Karpas-422 (cell line): Measurements from ENCODE around the gene CCIN. TPM values are rescaled to one million over a fixed set of nuclear protein-coding genes. Genes with fewer than 3 reads are reported as not detected.

Experiments
- DNase-seq: peaks from one replicate; pipeline ENCODE4 v3.0.0-alpha.2; 2015
- H2AFZ ChIP-seq: fragments of 200-600 bp; sonication (generic); 2 replicates; pipeline ENCODE4 v1.6.1; 2014; ENCODE audit warnings: antibody characterized with exemption, low read length, mixed read lengths
- H3K27ac ChIP-seq: fragments of 200-600 bp; sonication (generic); 2 replicates; pipeline ENCODE4 v1.5.1; 2014; ENCODE audit warnings: mild to moderate bottlenecking, low read length, moderate library complexity
- H3K27me3 ChIP-seq: fragments of 200-600 bp; sonication (generic); 2 replicates; pipeline ENCODE4 v1.6.1; 2014; ENCODE audit warnings: low read length, mixed read lengths
- H3K36me3 ChIP-seq: fragments of 200-600 bp; sonication (generic); 2 replicates; pipeline ENCODE4 v1.6.1; 2014; ENCODE audit warnings: low read length, mixed read lengths; ENCODE audit not compliant: insufficient read depth
- H3K4me1 ChIP-seq: fragments of 200-600 bp; sonication (generic); 2 replicates; pipeline ENCODE4 v1.6.1; 2014; ENCODE audit warnings: mild to moderate bottlenecking, low read length, mixed read lengths
- H3K4me2 ChIP-seq: fragments of 200-600 bp; sonication (generic); 2 replicates; pipeline ENCODE4 v1.6.1; 2014; ENCODE audit warnings: low read length, low read depth, mild to moderate bottlenecking; ENCODE audit not compliant: poor library complexity, severe bottlenecking
- H3K4me3 ChIP-seq: fragments of 200-600 bp; sonication (generic); 2 replicates; pipeline ENCODE4 v1.5.1; 2014; ENCODE audit warnings: mild to moderate bottlenecking, antibody characterized with exemption, low read length, mixed read lengths
- H3K79me2 ChIP-seq: fragments of 200-600 bp; sonication (generic); 2 replicates; pipeline ENCODE4 v1.6.1; 2014; ENCODE audit warnings: mild to moderate bottlenecking, low read length, mixed read lengths
- H3K9ac ChIP-seq: fragments of 200-600 bp; sonication (generic); 2 replicates; pipeline ENCODE4 v1.6.0; 2014; ENCODE audit warnings: low read length
- H3K9me2 ChIP-seq: fragments of 200-600 bp; sonication (generic), shearing (Covaris generic); replicated peaks from 2 replicates; pipeline ENCODE4 v1.6.0; 2014; ENCODE audit warnings: mild to moderate bottlenecking, low read length, moderate library complexity; ENCODE audit not compliant: insufficient read depth
- H3K9me3 ChIP-seq: fragments of 300-700, 200-600 bp; sonication (generic); 2 replicates; pipeline ENCODE4 v1.6.1; 2014; ENCODE audit warnings: low read length, mixed read lengths
- H4K20me1 ChIP-seq: fragments of 200-600 bp; sonication (generic); 2 replicates; pipeline ENCODE4 v1.6.1; 2014; ENCODE audit warnings: mild to moderate bottlenecking, antibody characterized with exemption, low read length, low read depth; ENCODE audit not compliant: insufficient read depth
- total RNA-seq: library from RNA; depleted of rRNA; stranded (reverse); fragments of >200 nt; shearing (Covaris generic); gene quantifications from 2 replicates; pipeline ENCODE4 v1.2.3, GENCODE V29; 2014; ENCODE audit warnings: low replicate concordance

Gene CCIN
- total RNA-seq, 1 experiment from 2014 or later = not detected

DNA sequence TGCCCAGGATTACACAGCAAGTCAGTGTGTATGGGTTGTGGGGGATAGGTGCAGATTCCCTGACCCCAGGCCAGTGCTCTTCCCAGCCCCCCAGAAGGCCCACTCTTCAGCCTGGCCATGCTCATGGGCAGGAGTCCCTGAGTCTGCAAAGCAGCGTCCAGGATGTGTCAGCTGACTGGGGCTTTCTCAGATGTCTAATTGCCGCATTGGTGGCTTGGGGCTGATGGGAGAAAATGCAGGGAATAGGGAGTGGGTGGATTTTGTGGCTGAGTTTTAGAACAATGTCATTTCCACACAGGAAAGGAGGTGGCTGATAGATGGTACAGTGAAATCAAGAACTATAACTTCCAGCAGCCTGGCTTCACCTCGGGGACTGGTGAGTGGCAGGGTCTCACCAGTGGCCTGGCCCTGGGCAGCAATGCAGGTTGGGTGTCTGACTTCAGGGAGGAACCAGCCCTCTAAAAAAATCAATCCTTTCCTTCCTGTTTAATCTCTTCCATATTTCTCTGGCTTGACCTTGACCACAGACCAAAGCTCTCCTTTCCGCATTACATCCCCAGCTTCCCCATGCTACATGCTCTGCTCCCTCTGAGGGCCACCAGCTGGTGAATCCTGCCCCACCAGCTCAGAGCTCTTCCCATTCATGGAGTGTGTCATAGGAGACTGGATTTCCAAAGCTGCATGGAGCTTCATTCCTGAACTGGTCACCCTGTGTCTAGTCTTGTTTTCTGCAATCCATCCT, 18.4 kb upstream of the CCIN start:
- Histone ChIP-seq H3K9me3 (no peaks in the 10 kb centered on the region), H3K79me2 (no peaks in the 10 kb centered on the region), H3K4me2 (no peak overlapping the region), H3K4me3 (peak overlapping the region; percentile 54; the same call in 1 of the 2 replicates), H3K27ac (no peak overlapping the region), H3K9me2 (no peaks in the 10 kb centered on the region), H4K20me1 (no peaks in the 10 kb centered on the region), H3K36me3 (no peaks in the 10 kb centered on the region), H3K9ac (peak overlapping the region; percentile 60), H2AFZ (no peak overlapping the region), H3K27me3 (no peaks in the 10 kb centered on the region), H3K4me1 (peaks cover 9% of the 10 kb centered on the region)
- no peak for DNase-seq

DNA sequence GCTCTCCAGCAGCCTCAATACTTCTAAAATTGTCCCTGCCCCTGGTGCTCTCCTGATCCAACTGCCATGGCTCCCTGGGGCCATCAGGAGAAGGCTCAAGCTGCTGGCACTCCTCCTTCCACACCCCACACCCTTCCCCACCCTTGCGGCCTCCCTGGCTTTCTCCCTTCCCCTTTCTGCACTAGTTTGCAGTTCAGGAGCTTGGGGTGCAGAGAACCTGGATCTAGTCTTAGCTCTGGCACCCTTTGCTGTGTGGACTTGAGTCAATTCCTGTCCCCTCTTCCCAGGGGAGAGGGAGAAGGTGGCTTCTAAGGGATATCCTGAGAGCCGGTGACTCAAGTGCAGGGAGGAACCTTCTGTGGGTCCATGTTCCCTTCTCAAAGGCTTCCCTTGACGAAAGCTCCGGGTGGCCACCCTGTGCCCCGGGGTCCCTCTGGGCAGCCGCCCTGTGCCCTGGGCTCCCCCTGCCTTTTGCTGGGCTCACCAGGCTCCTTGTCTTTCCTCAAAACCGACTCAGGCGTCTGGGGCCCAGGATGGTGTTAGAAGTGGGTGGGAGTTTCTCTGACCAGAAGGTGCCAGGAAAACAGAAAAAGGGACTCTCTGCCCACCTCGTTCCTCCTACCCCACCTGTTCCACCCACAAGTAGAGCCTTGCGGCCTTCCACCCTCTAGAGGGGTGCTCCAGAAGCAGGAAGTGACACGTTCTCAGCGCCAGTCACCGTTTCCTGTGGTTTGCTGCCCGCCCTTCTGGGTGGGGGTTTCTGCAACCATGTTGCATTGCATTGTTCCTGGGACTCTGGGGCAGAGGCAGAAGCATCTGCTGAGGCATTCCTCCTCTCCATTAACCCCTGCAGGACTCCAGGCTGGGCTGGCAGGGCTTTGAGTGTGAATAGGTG, 17.6 kb upstream of the CCIN start:
- H2AFZ ChIP-seq = peak overlapping the region; percentile 71; the same call in 1 of the 2 replicates
- H3K4me2 ChIP-seq = peak overlapping the region; percentile 45
- peak overlapping the region; percentile 60 for H3K9ac ChIP-seq
- H3K36me3 ChIP-seq = no peaks in the 10 kb centered on the region
- no peaks in the 10 kb centered on the region for H4K20me1 ChIP-seq
- H3K9me2 ChIP-seq = no peaks in the 10 kb centered on the region
- DNase-seq = peak; percentile 69
- peaks cover 9% of the 10 kb centered on the region for H3K4me1 ChIP-seq
- H3K27ac ChIP-seq = no peak overlapping the region
- no peaks in the 10 kb centered on the region for H3K79me2 ChIP-seq
- no peaks in the 10 kb centered on the region for H3K9me3 ChIP-seq
- peak overlapping the region; percentile 54; the same call in 1 of the 2 replicates for H3K4me3 ChIP-seq
- no peaks in the 10 kb centered on the region for H3K27me3 ChIP-seq

- no peaks in the 10 kb centered on the region for H3K9me3 ChIP-seq
These were observed 16.3 kb upstream of the CCIN start for GRCh38 chr9:36152741-36153438.

GRCh38 chr9:36153746-36154145, 15.4 kb upstream of the CCIN start:
- H3K4me2 ChIP-seq = no peak overlapping the region
- no peaks in the 10 kb centered on the region for H3K9me3 ChIP-seq
- no peak overlapping the region for H3K27ac ChIP-seq
- H3K4me1 ChIP-seq = peaks cover 9% of the 10 kb centered on the region
- H3K9ac ChIP-seq = no peak overlapping the region
- H4K20me1 ChIP-seq = no peaks in the 10 kb centered on the region
- H3K36me3 ChIP-seq = no peaks in the 10 kb centered on the region
- H3K27me3 ChIP-seq = no peaks in the 10 kb centered on the region
- no peak overlapping the region for H2AFZ ChIP-seq
- no peak overlapping the region for H3K4me3 ChIP-seq
- no peak for DNase-seq
- H3K79me2 ChIP-seq = no peaks in the 10 kb centered on the region
- H3K9me2 ChIP-seq = no peaks in the 10 kb centered on the region

More at GRCh38 chr9:36152741-36153438, 16.3 kb upstream of the CCIN start:
- Histone ChIP-seq H3K4me3 (no peak overlapping the region), H3K27me3 (no peaks in the 10 kb centered on the region), H3K9ac (no peak overlapping the region), H3K36me3 (no peaks in the 10 kb centered on the region), H3K9me2 (no peaks in the 10 kb centered on the region), H3K4me2 (no peak overlapping the region), H3K27ac (no peak overlapping the region), H3K79me2 (no peaks in the 10 kb centered on the region), H3K4me1 (peaks cover 9% of the 10 kb centered on the region), H4K20me1 (no peaks in the 10 kb centered on the region), H2AFZ (no peak overlapping the region)
- no peak for DNase-seq

- Histone ChIP-seq H3K4me2 (no peak overlapping the region), H2AFZ (no peak overlapping the region), H3K9me3 (no peaks in the 10 kb centered on the region), H3K27me3 (no peaks in the 10 kb centered on the region), H3K4me3 (no peak overlapping the region), H4K20me1 (no peaks in the 10 kb centered on the region), H3K9me2 (no peaks in the 10 kb centered on the region), H3K9ac (no peak overlapping the region), H3K27ac (no peak overlapping the region), H3K4me1 (peaks cover 9% of the 10 kb centered on the region), H3K36me3 (no peaks in the 10 kb centered on the region), H3K79me2 (no peaks in the 10 kb centered on the region)
- no peak for DNase-seq
These were observed 14.7 kb upstream of the CCIN start for GRCh38 chr9:36154331-36154952.

DNA sequence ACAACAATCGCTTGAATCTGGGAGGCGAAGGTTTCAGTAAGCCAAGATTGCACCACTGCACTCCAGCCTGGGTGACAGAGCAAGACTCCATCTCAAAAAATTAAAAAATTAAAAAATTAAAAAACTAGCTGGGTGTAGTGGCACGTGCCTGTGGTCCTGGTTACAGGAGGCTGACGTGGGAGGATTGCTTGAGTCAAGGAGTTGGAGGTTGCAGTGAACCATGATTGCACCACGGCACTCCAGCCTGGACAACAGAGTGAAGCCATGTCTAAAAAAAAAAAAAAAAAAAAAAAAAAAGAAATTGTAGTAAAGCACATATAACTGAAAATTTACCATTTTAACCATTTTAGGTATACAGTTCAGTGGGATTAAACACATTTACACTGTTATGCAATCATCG, 13.1 kb upstream of the CCIN start:
- Histone ChIP-seq H3K4me1 (peaks cover 9% of the 10 kb centered on the region), H3K4me3 (no peak overlapping the region), H3K4me2 (no peak overlapping the region), H4K20me1 (no peaks in the 10 kb centered on the region), H3K27ac (no peak overlapping the region), H3K9me3 (no peaks in the 10 kb centered on the region), H3K9ac (no peak overlapping the region), H3K79me2 (no peaks in the 10 kb centered on the region), H2AFZ (no peak overlapping the region), H3K36me3 (no peaks in the 10 kb centered on the region), H3K27me3 (no peaks in the 10 kb centered on the region), H3K9me2 (no peaks in the 10 kb centered on the region)
- DNase-seq = peak; percentile 17

DNA sequence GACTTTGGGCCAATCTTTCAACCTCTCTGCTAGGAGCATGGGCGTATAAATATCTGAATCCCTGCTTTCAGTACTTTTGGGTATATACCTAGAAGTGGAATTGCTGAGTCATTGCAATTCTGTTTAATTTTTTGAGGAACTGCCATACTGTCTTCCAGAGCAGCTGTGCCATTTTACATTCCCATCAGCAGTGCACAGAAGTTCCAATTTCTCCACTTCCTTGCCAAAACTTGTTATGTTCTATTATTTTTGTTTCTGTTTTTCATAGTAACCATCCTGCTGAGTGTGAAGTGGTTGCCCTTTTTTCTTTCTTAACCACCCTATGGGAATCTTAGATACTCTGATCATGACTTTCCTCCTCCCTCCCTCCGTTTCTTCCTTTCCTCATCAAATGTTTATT, 11.1 kb upstream of the CCIN start:
- Histone ChIP-seq H3K27ac (no peak overlapping the region), H3K9me2 (no peaks in the 10 kb centered on the region), H3K4me2 (no peak overlapping the region)

More for the DNA sequence above, 11.1 kb upstream of the CCIN start:
- Histone ChIP-seq H3K4me1 (no peaks in the 10 kb centered on the region), H2AFZ (no peak overlapping the region), H4K20me1 (no peaks in the 10 kb centered on the region), H3K27me3 (no peaks in the 10 kb centered on the region), H3K9me3 (no peaks in the 10 kb centered on the region), H3K79me2 (no peaks in the 10 kb centered on the region), H3K4me3 (no peak overlapping the region), H3K9ac (no peak overlapping the region), H3K36me3 (no peaks in the 10 kb centered on the region)
- DNase-seq = no peak
